KMS-11 (cell line): ENCODE measurements around the gene CADM4.
"Not testable (repeated sequence)": the region's sequence is repeated elsewhere in the genome, so short reads cannot be mapped to it uniquely, and the experiment has no call there.

ENCODE experiments used
- H2AFZ ChIP-seq: fragments of 200-600 bp; sonication (generic); 2 replicates; pipeline ENCODE4 v1.6.1; 2016; ENCODE audit warnings: antibody characterized with exemption, mixed run types, low read depth
- H3K27ac ChIP-seq: fragments of 200-600 bp; sonication (generic); 2 replicates; pipeline ENCODE4 v1.6.1; 2016; ENCODE audit warnings: mild to moderate bottlenecking, mixed run types
- H3K27me3 ChIP-seq: fragments of 200-600 bp; sonication (generic); 2 replicates; pipeline ENCODE4 v1.6.1; 2017; ENCODE audit warnings: mild to moderate bottlenecking, low read depth, mixed run types, moderate library complexity; ENCODE audit not compliant: insufficient read depth
- H3K36me3 ChIP-seq: fragments of 200-600 bp; sonication (generic); 2 replicates; pipeline ENCODE4 v1.6.1; 2017; ENCODE audit warnings: mild to moderate bottlenecking, mixed run types; ENCODE audit not compliant: insufficient read depth
- H3K4me1 ChIP-seq: fragments of 200-600 bp; sonication (generic); 2 replicates; pipeline ENCODE4 v1.6.1; 2016; ENCODE audit warnings: mild to moderate bottlenecking, low read depth, mixed run types; ENCODE audit not compliant: poor library complexity, severe bottlenecking
- H3K4me2 ChIP-seq: fragments of 200-600 bp; sonication (generic); 2 replicates; pipeline ENCODE4 v1.7.0; 2016; ENCODE audit warnings: mild to moderate bottlenecking, mixed run types
- H3K4me3 ChIP-seq: fragments of 200-600 bp; sonication (generic); IDR thresholded peaks from 2 replicates; pipeline ENCODE4 v1.6.1; 2017; ENCODE audit warnings: low read depth, low read length, mixed read lengths; ENCODE audit not compliant: insufficient read depth
- H3K79me2 ChIP-seq: fragments of 200-600 bp; sonication (generic); 2 replicates; pipeline ENCODE4 v1.6.1; 2016; ENCODE audit warnings: low read depth, mixed run types; ENCODE audit not compliant: insufficient read depth
- H3K9ac ChIP-seq: fragments of 200-600 bp; sonication (generic); 2 replicates; pipeline ENCODE4 v1.6.1; 2016; ENCODE audit warnings: mild to moderate bottlenecking, mixed run types
- H4K20me1 ChIP-seq: fragments of 200-600 bp; sonication (generic); 2 replicates; pipeline ENCODE4 v1.6.1; 2016; ENCODE audit warnings: mild to moderate bottlenecking, mixed run types; ENCODE audit not compliant: insufficient read depth
- CTCF ChIP-seq: fragments of 200-600 bp; sonication (generic); conservative IDR thresholded peaks from 2 replicates; pipeline ENCODE4 v1.6.1; 2017; ENCODE audit warnings: low read depth, mild to moderate bottlenecking, antibody characterized with exemption, low read length, moderate library complexity, mixed read lengths

The CADM4 gene

GRCh38 chr19:43652546-43652874 is 12.9 kb upstream of the CADM4 start:
- TF ChIP-seq CTCF, result no peak
- Histone ChIP-seq H3K4me3 (no peak overlapping the region), H3K4me2 (no peak overlapping the region), H4K20me1 (no peaks in the 10 kb centered on the region), H3K4me1 (no peaks in the 10 kb centered on the region), H3K9ac (no peak overlapping the region), H3K27me3 (no peaks in the 10 kb centered on the region), H3K36me3 (no peaks in the 10 kb centered on the region), H3K27ac (no peak overlapping the region), H2AFZ (peak overlapping the region; percentile 53), H3K79me2 (no peaks in the 10 kb centered on the region)

GRCh38 chr19:43651758-43652545 is 12.3 kb upstream of the CADM4 start:
- H3K27me3 ChIP-seq, result no peaks in the 10 kb centered on the region
- no peaks in the 10 kb centered on the region for H3K36me3 ChIP-seq
- no peaks in the 10 kb centered on the region for H4K20me1 ChIP-seq
- H3K79me2 ChIP-seq, result no peaks in the 10 kb centered on the region
- TF ChIP-seq CTCF, result peak; percentile 76
- H3K9ac ChIP-seq, result no peak overlapping the region; the same call in 1 of the 2 replicates
- H3K4me2 ChIP-seq, result peak overlapping the region; percentile 2; the same call in 1 of the 2 replicates
- peak overlapping the region; percentile 53 for H2AFZ ChIP-seq
- no peak overlapping the region for H3K4me3 ChIP-seq
- no peak overlapping the region for H3K27ac ChIP-seq
- H3K4me1 ChIP-seq, result no peaks in the 10 kb centered on the region

- H3K79me2 ChIP-seq, H3K4me1 ChIP-seq, H3K4me3 ChIP-seq, H3K27me3 ChIP-seq, H3K27ac ChIP-seq, H3K36me3 ChIP-seq, H3K4me2 ChIP-seq, H4K20me1 ChIP-seq, H2AFZ ChIP-seq, H3K9ac ChIP-seq: not testable (repeated sequence)
These were observed 10.6 kb upstream of the CADM4 start for GRCh38 chr19:43650276-43650675.

GRCh38 chr19:43649514-43649913 is 9.9 kb upstream of the CADM4 start:
- Histone ChIP-seq H3K4me2 (no peak overlapping the region), H3K27me3 (no peaks in the 10 kb centered on the region), H2AFZ (no peak overlapping the region), H3K36me3 (no peaks in the 10 kb centered on the region), H3K79me2 (no peaks in the 10 kb centered on the region), H4K20me1 (no peaks in the 10 kb centered on the region), H3K4me3 (no peak overlapping the region), H3K9ac (no peak overlapping the region), H3K4me1 (no peaks in the 10 kb centered on the region), H3K27ac (no peak overlapping the region)
- no peak for TF ChIP-seq CTCF

GRCh38 chr19:43648633-43649032 is 9.0 kb upstream of the CADM4 start:
- H2AFZ ChIP-seq, result no peak overlapping the region
- no peaks in the 10 kb centered on the region for H4K20me1 ChIP-seq
- H3K4me2 ChIP-seq, result no peak overlapping the region
- no peak overlapping the region for H3K4me3 ChIP-seq
- TF ChIP-seq CTCF, result no peak
- H3K79me2 ChIP-seq, result no peaks in the 10 kb centered on the region
- H3K4me1 ChIP-seq, result no peaks in the 10 kb centered on the region
- no peak overlapping the region for H3K9ac ChIP-seq
- no peak overlapping the region for H3K27ac ChIP-seq
- H3K36me3 ChIP-seq, result no peaks in the 10 kb centered on the region
- H3K27me3 ChIP-seq, result no peaks in the 10 kb centered on the region
